HCT116 (cell line): ENCODE data around the gene FAM13A. TPM values are rescaled to one million over a fixed set of nuclear protein-coding genes. Genes with fewer than 3 reads are reported as not detected.

Source experiments
- ATAC-seq: fragments of 200-7000 bp; cut with Tn5 transposase; 2 replicates; pipeline ENCODE4 v1.9.1; 2020; ENCODE audit warnings: mild to moderate bottlenecking, moderate library complexity
- BruUV-seq: library from RNA; stranded (reverse); fragments of 400-500 nt; replicated peaks from 2 replicates; lab custom pipeline; 2021; lab: Mats Ljungman, UMichigan
- CTCF ChIA-PET: fragments of 300-600 bp; sonication (Branson Sonifier 250); formaldehyde crosslinking; loops from one replicate; lab custom pipeline; 2021; ENCODE audit warnings: antibody characterized with exemption; lab: Charles Lee
- POLR2A ChIA-PET: fragments of 300-600, 350-600 bp; sonication (Branson Sonifier 250); formaldehyde crosslinking; loops from one replicate; lab custom pipeline; 2021; ENCODE audit warnings: antibody characterized with exemption; lab: Charles Lee
- RAD21 ChIA-PET, 2 experiments: fragments of 300-600 bp; sonication (Branson Sonifier 250); formaldehyde crosslinking; loops; one replicate each; lab custom pipeline; 2023; ENCODE audit warnings: low total read pairs in 2 of 2; ENCODE audit not compliant: uncharacterized antibody in 2 of 2, unreplicated experiment in 2 of 2, low non-redundant PET in 1 of 2; lab: Charles Lee
- DNase-seq: peaks from one replicate; pipeline ENCODE4 v3.0.0-alpha.2; 2010; ENCODE audit warnings: low read depth, low spot score
- H2AFZ ChIP-seq: fragments of 200-600 bp; shearing (Covaris generic), sonication (generic); 2 replicates; pipeline ENCODE4 v1.6.1; 2017; ENCODE audit warnings: low read depth, mixed run types, mixed read lengths, antibody characterized with exemption, low read length; ENCODE audit not compliant: poor library complexity, severe bottlenecking
- H3K27ac ChIP-seq: 2 replicates; pipeline ENCODE4 v1.5.1; 2012; ENCODE audit warnings: low read depth, low read length
- H3K27me3 ChIP-seq: fragments of 200-600 bp; sonication (generic); 2 replicates; pipeline ENCODE4 v1.6.1; 2016; ENCODE audit warnings: mixed run types, low read length, mixed read lengths; ENCODE audit not compliant: insufficient read depth
- H3K36me3 ChIP-seq, 2 experiments: fragments of 200-500 bp in 1 of 2; fragments of 200-600 bp in 1 of 2; sonication (Bioruptor generic) in 1 of 2; sonication (generic) in 1 of 2; 2 replicates each; pipeline versions ENCODE4 v1.5.1 to v1.6.1; 2014 to 2016; ENCODE audit warnings: low read length in 2 of 2, inconsistent platforms in 1 of 2, mixed read lengths in 1 of 2, mixed run types in 1 of 2; ENCODE audit not compliant: insufficient read depth in 2 of 2, control insufficient read depth in 1 of 2
- H3K4me1 ChIP-seq, 2 experiments: fragments of 200-600 bp in 1 of 2; sonication (generic) in 1 of 2; 2 replicates each; pipeline versions ENCODE4 v1.5.1 to v1.6.1; 2012 to 2017; ENCODE audit warnings: low read length in 2 of 2, inconsistent platforms in 1 of 2, mild to moderate bottlenecking in 1 of 2, mixed read lengths in 1 of 2, mixed run types in 1 of 2, moderate library complexity in 1 of 2; ENCODE audit not compliant: insufficient read depth in 2 of 2, control insufficient read depth in 1 of 2
- H3K4me2 ChIP-seq: fragments of 200-600 bp; sonication (generic); 2 replicates; pipeline ENCODE4 v1.6.1; 2017; ENCODE audit warnings: mixed run types, low read length, mixed read lengths
- H3K4me3 ChIP-seq, 2 experiments: fragments of 200-600 bp in 1 of 2; sonication (generic) in 1 of 2; replicated peaks in 1 of 2; 2 replicates each; pipeline ENCODE4 v1.5.1; 2011 to 2016; ENCODE audit warnings: low read length in 2 of 2, control low read depth in 1 of 2, low read depth in 1 of 2, mild to moderate bottlenecking in 1 of 2, mixed read lengths in 1 of 2, mixed run types in 1 of 2
- H3K79me2 ChIP-seq: fragments of 200-600 bp; sonication (generic); 2 replicates; pipeline ENCODE4 v1.6.1; 2017; ENCODE audit warnings: mild to moderate bottlenecking, mixed run types, low read length, moderate library complexity, mixed read lengths; ENCODE audit not compliant: insufficient read depth
- H3K9ac ChIP-seq: fragments of 200-600 bp; sonication (generic); 2 replicates; pipeline ENCODE4 v1.6.1; 2016; ENCODE audit warnings: low read length, mixed read lengths
- H3K9me2 ChIP-seq: fragments of 200-600 bp; sonication (generic), shearing (Covaris generic); 2 replicates; pipeline ENCODE4 v1.6.1; 2017; ENCODE audit warnings: mixed run types, mild to moderate bottlenecking, moderate library complexity; ENCODE audit not compliant: insufficient read depth
- H3K9me3 ChIP-seq, 2 experiments: fragments of 200-500 bp in 1 of 2; fragments of 200-600 bp in 1 of 2; sonication (Bioruptor generic) in 1 of 2; sonication (generic) in 1 of 2; 2 replicates each; pipeline ENCODE4 v1.6.1; 2014 to 2017; ENCODE audit warnings: low read length in 2 of 2, mixed read lengths in 2 of 2, inconsistent platforms in 1 of 2, low read depth in 1 of 2, mild to moderate bottlenecking in 1 of 2, mixed run types in 1 of 2, moderate library complexity in 1 of 2; ENCODE audit not compliant: control insufficient read depth in 1 of 2, insufficient read depth in 1 of 2
- H4K20me1 ChIP-seq: fragments of 200-600 bp; sonication (generic), shearing (Covaris generic); 2 replicates; pipeline ENCODE4 v1.6.1; 2017; ENCODE audit warnings: mixed run types, mild to moderate bottlenecking, moderate library complexity; ENCODE audit not compliant: insufficient read depth
- CTCF ChIP-seq, 3 experiments: fragments of 200-600 bp in 1 of 3; sonication (generic) in 1 of 3; IDR thresholded peaks in 2 of 3; conservative IDR thresholded peaks in 1 of 3; 2 replicates each; pipeline ENCODE4 v1.5.1; 2012 to 2017; ENCODE audit warnings: low read depth in 2 of 3, low read length in 2 of 3, antibody characterized with exemption in 1 of 3, borderline replicate concordance in 1 of 3, control low read depth in 1 of 3, mild to moderate bottlenecking in 1 of 3, mixed read lengths in 1 of 3, mixed run types in 1 of 3, moderate library complexity in 1 of 3; ENCODE audit not compliant: insufficient read depth in 1 of 3
- EGR1 ChIP-seq: IDR thresholded peaks from 2 replicates; pipeline ENCODE4 v1.6.1; 2012; ENCODE audit warnings: low read depth
- FOSL1 ChIP-seq: IDR thresholded peaks from 2 replicates; pipeline ENCODE4 v1.6.1; 2012; ENCODE audit warnings: low read depth
- MAX ChIP-seq: IDR thresholded peaks from 2 replicates; pipeline ENCODE4 v1.6.1; 2012
- REST ChIP-seq: IDR thresholded peaks from 2 replicates; pipeline ENCODE4 v1.6.1; 2012; ENCODE audit warnings: low read depth
- SP1 ChIP-seq: IDR thresholded peaks from 2 replicates; pipeline ENCODE4 v1.6.1; 2012; ENCODE audit warnings: low read depth
- TCF7L2 ChIP-seq: IDR thresholded peaks from 2 replicates; pipeline ENCODE4 v1.7.0; 2011; ENCODE audit warnings: borderline replicate concordance, inconsistent platforms; ENCODE audit not compliant: insufficient read depth, insufficient read length; ENCODE audit errors: extremely low read depth
- intact Hi-C: fragments of 100-400 bp; cut with micrococcal nuclease; formaldehyde crosslinking; loops from 2 replicates; pipeline ENCODE4 v1.10.0; 2022
- total RNA-seq: library from RNA; stranded (reverse); gene quantifications from one replicate; pipeline ENCODE4 v1.2.1, GENCODE V29; 2021; ENCODE audit not compliant: unreplicated experiment

The FAM13A gene
- total RNA-seq, 1 experiment from 2014 or later = 17.2 TPM

DNA sequence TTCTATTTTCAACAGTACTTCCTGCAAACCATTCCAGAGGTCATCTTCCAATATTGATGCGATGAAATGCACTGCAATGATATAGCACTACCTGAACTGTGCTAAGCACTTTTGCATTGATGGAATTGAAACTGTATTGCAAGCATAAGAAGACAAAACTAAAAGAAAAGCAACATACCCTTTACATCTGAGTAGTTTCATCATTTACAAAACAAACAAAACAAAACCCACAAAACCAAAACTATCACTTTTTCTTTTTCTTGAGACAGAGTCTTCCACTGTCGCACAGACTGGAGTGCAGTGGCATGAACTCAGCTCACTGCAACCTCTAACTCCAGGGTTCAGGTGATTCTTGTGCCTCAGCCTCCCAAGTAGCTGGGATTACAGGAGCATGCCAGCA, 239.2 kb downstream of the FAM13A start:
- CTCF ChIA-PET = interaction anchor here (4.5 kb wide), 1 partner anchor 205 kb away, joined by 61 read pairs; no protein-coding TSS in a partner anchor
- BruUV-seq = no TSS peak
- DNase-seq (no peak), ATAC-seq (no peak)
- H2AFZ ChIP-seq = no peak overlapping the region
- H3K9me3 ChIP-seq = no peaks in the 10 kb centered on the region
- no peak overlapping the region for H3K4me2 ChIP-seq
- no peak overlapping the region for H3K9ac ChIP-seq
- no peak overlapping the region for H3K27ac ChIP-seq
- intact Hi-C loops = loop anchor here (1.0 to 2.0 kb wide), 2 partner anchors 207 to 293 kb away; partner anchors contain the start of gene TIGD2
- no peaks in the 10 kb centered on the region; a peak in 1 of 4 replicates for H3K4me1 ChIP-seq
- H3K27me3 ChIP-seq = no peaks in the 10 kb centered on the region
- H3K36me3 ChIP-seq = no peaks in the 10 kb centered on the region
- TF ChIP-seq MAX = no peak
- TF ChIP-seq REST = no peak
- no peak for TF ChIP-seq SP1
- TF ChIP-seq EGR1 = no peak
- TF ChIP-seq CTCF (IDR thresholded peaks at IDR 0.05 in 2 of 3, conservative IDR thresholded peaks at IDR 0.05 in 1 of 3; ENCODE audit: borderline replicate concordance in 1 of 3, insufficient read depth in 1 of 3, low read depth in 2 of 3, low read length in 2 of 3) = no peak
- no peak for TF ChIP-seq TCF7L2
- TF ChIP-seq FOSL1 = no peak
- H3K79me2 ChIP-seq = no peaks in the 10 kb centered on the region
- H4K20me1 ChIP-seq = no peaks in the 10 kb centered on the region
- POLR2A ChIA-PET = no interaction called here
- no peaks in the 10 kb centered on the region for H3K9me2 ChIP-seq
- RAD21 ChIA-PET = no interaction called here
- no peak overlapping the region for H3K4me3 ChIP-seq
